Ectodermal cell (in vitro differentiated cells): ENCODE measurements around the gene MEIS3.

Source experiments
- H3K27ac ChIP-seq: 2 replicates; pipeline ENCODE4 v1.7.0; 2013; ENCODE audit warnings: mild to moderate bottlenecking, low read depth, low read length; ENCODE audit not compliant: insufficient read depth, poor library complexity, severe bottlenecking
- H3K27me3 ChIP-seq: 2 replicates; pipeline ENCODE4 v1.7.0; 2013; ENCODE audit warnings: mild to moderate bottlenecking, low read length; ENCODE audit not compliant: insufficient read depth, control insufficient read depth, poor library complexity, severe bottlenecking
- H3K36me3 ChIP-seq: one replicate; pipeline ENCODE4 v1.7.0; 2013; ENCODE audit warnings: low read length; ENCODE audit not compliant: control insufficient read depth, insufficient read depth
- H3K4me1 ChIP-seq: one replicate; pipeline ENCODE4 v1.7.0; 2013; ENCODE audit warnings: low read length; ENCODE audit not compliant: control insufficient read depth, insufficient read depth
- H3K4me3 ChIP-seq: 2 replicates; pipeline ENCODE4 v1.7.0; 2013; ENCODE audit warnings: low read depth, low read length, control low read depth; ENCODE audit not compliant: insufficient read depth
- H3K9me3 ChIP-seq: 2 replicates; pipeline ENCODE4 v1.7.0; 2013; ENCODE audit warnings: mild to moderate bottlenecking, low read length, moderate library complexity; ENCODE audit not compliant: control insufficient read depth
- WGBS, 2 experiments: methylation state at CpG; one replicate each; pipeline ENCODE4 v1.1.7; 2013; ENCODE audit warnings: missing lambda C conversion rate in 2 of 2; 5-methylcytosine and 5-hydroxymethylcytosine counted together

MEIS3 gene

GRCh38 chr19:47447470-47448359 lies 28.4 kb upstream of the MEIS3 start:
- H3K4me3 ChIP-seq: peak overlapping the region; percentile 28
- H3K4me1 ChIP-seq: peaks cover 8% of the 10 kb centered on the region
- H3K9me3 ChIP-seq: no peaks in the 10 kb centered on the region
- H3K27me3 ChIP-seq: peaks cover 59% of the 10 kb centered on the region
- WGBS, 2 experiments: 6% methylated on average over 95 of the region's 95 CpGs
- H3K27ac ChIP-seq: no peak overlapping the region
- no peaks in the 10 kb centered on the region for H3K36me3 ChIP-seq

- Histone ChIP-seq H3K36me3 (no peaks in the 10 kb centered on the region), H3K9me3 (no peaks in the 10 kb centered on the region), H3K4me3 (no peak overlapping the region), H3K27me3 (peaks cover 59% of the 10 kb centered on the region), H3K4me1 (peaks cover 8% of the 10 kb centered on the region), H3K27ac (no peak overlapping the region)
- WGBS, 2 experiments: 26 to 29% methylated on average over 28 of the region's 28 CpGs
Observed at GRCh38 chr19:47446534-47447469, 27.5 kb upstream of the MEIS3 start.

- Histone ChIP-seq H3K4me3 (no peak overlapping the region), H3K4me1 (peaks cover 8% of the 10 kb centered on the region), H3K27ac (no peak overlapping the region), H3K27me3 (peaks cover 59% of the 10 kb centered on the region), H3K9me3 (no peaks in the 10 kb centered on the region), H3K36me3 (no peaks in the 10 kb centered on the region)
- 10 to 11% methylated on average over 22 of the region's 22 CpGs for WGBS, 2 experiments
Observed at GRCh38 chr19:47445937-47446402, 26.6 kb upstream of the MEIS3 start.

GRCh38 chr19:47445527-47445926 lies 26.2 kb upstream of the MEIS3 start:
- H3K27ac ChIP-seq: no peak overlapping the region
- H3K9me3 ChIP-seq: no peaks in the 10 kb centered on the region
- H3K4me3 ChIP-seq: no peak overlapping the region
- no peaks in the 10 kb centered on the region for H3K36me3 ChIP-seq
- peaks cover 59% of the 10 kb centered on the region for H3K27me3 ChIP-seq
- peaks cover 8% of the 10 kb centered on the region for H3K4me1 ChIP-seq
- 37 to 46% methylated on average over 2 to 4 of the region's 4 CpGs for WGBS, 2 experiments

GRCh38 chr19:47444388-47444821 lies 25.1 kb upstream of the MEIS3 start:
- H3K9me3 ChIP-seq: no peaks in the 10 kb centered on the region
- no peak overlapping the region for H3K4me3 ChIP-seq
- H3K27me3 ChIP-seq: peaks cover 59% of the 10 kb centered on the region
- no peaks in the 10 kb centered on the region for H3K36me3 ChIP-seq
- no peak overlapping the region for H3K27ac ChIP-seq
- H3K4me1 ChIP-seq: peaks cover 8% of the 10 kb centered on the region
- WGBS, 2 experiments: 35% methylated on average over 22 of the region's 22 CpGs

- no peak overlapping the region for H3K4me3 ChIP-seq
- H3K27ac ChIP-seq: no peak overlapping the region
- H3K4me1 ChIP-seq: peaks cover 8% of the 10 kb centered on the region
- WGBS, 2 experiments: 83 to 85% methylated on average over 12 of the region's 12 CpGs
- H3K9me3 ChIP-seq: no peaks in the 10 kb centered on the region
- H3K27me3 ChIP-seq: peaks cover 49% of the 10 kb centered on the region
- H3K36me3 ChIP-seq: no peaks in the 10 kb centered on the region
Observed at GRCh38 chr19:47443331-47443730, 24.0 kb upstream of the MEIS3 start.

GRCh38 chr19:47438793-47439220 lies 19.5 kb upstream of the MEIS3 start:
- Histone ChIP-seq H3K36me3 (no peaks in the 10 kb centered on the region), H3K4me3 (no peak overlapping the region), H3K27ac (no peak overlapping the region), H3K4me1 (no peaks in the 10 kb centered on the region), H3K27me3 (peaks cover 5% of the 10 kb centered on the region), H3K9me3 (no peaks in the 10 kb centered on the region)
- 50 to 58% methylated on average over 5 of the region's 5 CpGs for WGBS, 2 experiments

- no peaks in the 10 kb centered on the region for H3K36me3 ChIP-seq
- no peaks in the 10 kb centered on the region for H3K4me1 ChIP-seq
- no peaks in the 10 kb centered on the region for H3K27me3 ChIP-seq
- no peak overlapping the region for H3K4me3 ChIP-seq
- 69 to 71% methylated on average over 12 of the region's 12 CpGs for WGBS, 2 experiments
- no peaks in the 10 kb centered on the region for H3K9me3 ChIP-seq
- H3K27ac ChIP-seq: no peak overlapping the region
Observed at GRCh38 chr19:47437500-47437899, 18.2 kb upstream of the MEIS3 start.

- no peaks in the 10 kb centered on the region for H3K36me3 ChIP-seq
- H3K4me3 ChIP-seq: no peak overlapping the region
- WGBS, 2 experiments: 40 to 43% methylated on average over 17 of the region's 17 CpGs
- no peak overlapping the region for H3K27ac ChIP-seq
- H3K9me3 ChIP-seq: no peaks in the 10 kb centered on the region
- no peaks in the 10 kb centered on the region for H3K4me1 ChIP-seq
- no peaks in the 10 kb centered on the region for H3K27me3 ChIP-seq
Observed at GRCh38 chr19:47436712-47437401, 17.5 kb upstream of the MEIS3 start.
